NCI-H146 treated with DMSO at 0.1 percent for 48 hours (cell line): ENCODE data around the gene TPRN.

Source experiments
- DNase-seq: peaks from one replicate; lab custom pipeline; 2025; ENCODE audit not compliant: unreplicated experiment; lab: John Stamatoyannopoulos, UW

Gene TPRN

DNA sequence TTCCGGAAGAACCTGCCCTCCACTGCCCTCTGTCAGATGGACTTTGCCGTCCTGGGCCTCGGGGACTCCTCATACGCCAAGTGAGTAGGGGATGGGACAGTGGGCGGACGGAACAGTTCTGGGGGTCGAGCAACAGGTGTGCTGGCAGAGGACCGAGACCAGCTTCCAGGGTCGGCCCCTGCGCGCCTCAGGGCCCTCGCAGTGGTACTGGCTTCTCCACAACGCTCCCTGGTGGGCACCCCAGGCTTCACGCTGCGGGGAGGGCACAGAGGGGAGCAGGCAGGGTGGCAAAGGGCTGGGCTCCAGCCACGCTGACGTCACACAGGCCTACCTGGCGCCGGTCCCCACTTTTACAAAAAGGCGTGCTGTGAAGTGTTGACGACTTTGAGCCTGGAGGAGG lies 12.0 kb upstream of the TPRN start:
- no peak for DNase-seq

DNA sequence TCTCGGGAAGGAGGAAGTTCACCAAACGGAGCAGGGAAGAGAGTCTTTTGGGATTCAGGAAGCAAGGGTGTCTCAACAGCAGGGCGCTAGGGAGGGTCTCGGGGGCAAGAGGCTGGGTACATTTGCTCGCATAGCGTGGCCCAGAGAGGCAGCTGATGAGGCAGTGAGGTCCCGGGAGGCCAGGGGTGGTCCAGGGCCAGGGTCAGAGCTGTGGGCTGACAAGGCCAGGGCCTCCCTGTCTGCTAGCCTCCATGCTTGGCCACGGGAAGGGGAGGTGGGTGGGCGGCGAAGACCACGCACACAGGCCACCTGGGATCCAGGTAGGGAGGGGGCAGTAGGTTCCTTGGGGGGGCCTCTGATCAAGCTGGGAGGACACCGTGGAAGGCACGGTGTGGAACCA lies 11.0 kb upstream of the TPRN start:
- DNase-seq: no peak

DNA sequence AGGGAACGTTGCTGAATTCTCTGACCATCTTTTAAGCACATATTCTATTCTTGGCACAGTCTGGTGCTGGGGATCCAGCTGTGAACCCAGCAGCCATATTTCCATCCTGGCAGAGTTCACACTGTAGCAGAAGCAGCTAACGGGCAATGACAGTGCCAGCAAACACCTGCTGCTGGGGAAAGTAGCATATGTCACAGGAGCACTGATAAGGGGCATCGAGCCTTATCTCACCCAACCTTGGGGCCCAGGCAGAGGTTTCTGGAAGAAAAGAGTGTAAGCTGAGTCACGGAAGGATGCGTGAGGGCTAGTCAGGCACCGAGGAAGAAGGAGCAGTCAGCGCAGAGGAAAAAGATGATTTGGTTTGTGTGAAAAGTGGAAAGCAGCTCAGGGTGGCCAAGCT lies 6.1 kb upstream of the TPRN start:
- DNase-seq: no peak

DNA sequence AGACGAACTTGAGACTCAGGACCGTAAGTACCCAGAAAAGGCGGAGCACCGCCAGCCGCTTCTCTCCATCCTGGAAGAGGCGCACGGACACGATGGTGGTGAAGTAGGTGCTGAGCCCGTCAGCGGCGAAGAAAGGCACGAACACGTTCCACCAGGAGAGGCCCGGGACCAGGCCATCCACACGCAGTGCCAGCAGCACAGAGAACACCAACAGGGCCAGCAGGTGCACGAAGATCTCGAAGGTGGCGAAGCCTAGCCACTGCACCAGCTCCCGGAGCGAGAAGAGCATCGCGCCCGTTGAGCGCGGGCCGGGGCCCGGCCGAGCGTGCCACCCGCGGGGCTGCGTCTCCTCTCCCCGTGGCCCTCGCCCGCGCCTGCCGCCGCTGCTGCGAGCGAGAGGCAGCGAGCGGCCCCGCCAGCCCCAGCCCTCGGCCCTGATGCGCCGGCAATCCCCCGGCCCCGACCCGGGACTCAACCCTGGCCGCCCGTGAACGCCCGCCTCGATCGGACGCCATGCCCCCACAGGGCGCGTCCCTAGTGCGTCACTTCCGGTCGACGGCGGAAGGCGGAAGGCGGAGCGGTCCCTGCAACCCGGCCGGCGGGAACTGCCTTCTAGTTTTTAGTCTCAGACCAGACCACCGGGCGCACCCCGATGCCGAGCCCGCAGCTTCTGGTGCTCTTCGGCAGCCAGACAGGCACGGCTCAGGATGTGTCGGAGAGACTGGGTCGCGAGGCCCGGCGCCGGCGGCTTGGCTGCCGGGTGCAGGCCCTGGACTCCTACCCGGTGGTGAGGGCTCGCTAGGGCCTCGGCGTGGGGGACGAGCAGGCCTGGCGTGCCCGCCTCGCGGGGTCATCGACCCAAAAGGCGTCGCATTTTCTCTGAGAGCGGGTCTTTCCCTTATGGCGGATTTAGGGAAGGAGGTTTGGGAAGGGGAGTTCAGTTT lies 4.9 kb upstream of the TPRN start, which contains the start of the genes NDOR1 and TMEM203:
Gene NDOR1, plus strand, starts transcription at position 575 of the 944 bp plus-strand sequence. Its CDS starts 78 bp downstream, at position 653.
Gene TMEM203, minus strand, starts transcription at position 523 of the 944 bp plus-strand sequence. Its CDS starts 234 bp downstream, at position 289.
- peak; percentile 37 for DNase-seq

DNA sequence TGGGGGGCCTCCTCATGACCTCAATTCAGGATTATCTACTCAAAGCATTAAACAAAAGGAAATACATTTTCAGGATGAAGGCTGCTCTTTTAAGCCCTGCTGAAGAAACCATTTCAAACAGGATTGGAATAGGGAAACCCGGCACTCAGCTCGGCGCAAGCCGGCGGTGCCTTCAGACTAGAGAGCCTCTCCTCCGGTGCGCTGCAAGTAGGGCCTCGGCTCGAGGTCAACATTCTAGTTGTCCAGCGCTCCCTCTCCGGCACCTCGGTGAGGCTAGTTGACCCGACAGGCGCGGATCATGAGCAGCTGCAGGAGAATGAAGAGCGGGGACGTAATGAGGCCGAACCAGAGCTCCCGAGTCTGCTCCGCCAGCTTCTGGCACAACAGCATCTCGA lies 4.2 kb upstream of the TPRN start:
- DNase-seq: no peak

DNA sequence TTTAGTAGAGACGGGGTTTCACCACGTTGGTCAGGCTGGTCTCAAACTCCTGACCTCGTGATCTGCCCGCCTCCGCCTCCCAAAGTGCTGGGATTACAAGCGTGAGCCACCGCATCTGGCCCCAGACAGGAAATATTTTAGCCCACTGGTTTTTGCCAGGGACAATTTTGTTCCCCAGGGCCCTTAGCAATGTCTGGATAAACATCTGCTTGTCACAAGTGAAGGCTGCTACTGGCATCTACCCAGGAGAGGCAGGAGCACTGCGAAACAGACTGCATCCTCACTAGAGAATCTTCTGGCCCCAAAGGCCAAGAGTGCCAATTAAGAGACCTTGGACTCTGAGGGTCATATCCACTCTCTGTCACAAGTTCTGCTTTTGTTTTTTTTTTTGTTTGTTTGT lies 2.4 kb upstream of the TPRN start:
- DNase-seq: no peak

DNA sequence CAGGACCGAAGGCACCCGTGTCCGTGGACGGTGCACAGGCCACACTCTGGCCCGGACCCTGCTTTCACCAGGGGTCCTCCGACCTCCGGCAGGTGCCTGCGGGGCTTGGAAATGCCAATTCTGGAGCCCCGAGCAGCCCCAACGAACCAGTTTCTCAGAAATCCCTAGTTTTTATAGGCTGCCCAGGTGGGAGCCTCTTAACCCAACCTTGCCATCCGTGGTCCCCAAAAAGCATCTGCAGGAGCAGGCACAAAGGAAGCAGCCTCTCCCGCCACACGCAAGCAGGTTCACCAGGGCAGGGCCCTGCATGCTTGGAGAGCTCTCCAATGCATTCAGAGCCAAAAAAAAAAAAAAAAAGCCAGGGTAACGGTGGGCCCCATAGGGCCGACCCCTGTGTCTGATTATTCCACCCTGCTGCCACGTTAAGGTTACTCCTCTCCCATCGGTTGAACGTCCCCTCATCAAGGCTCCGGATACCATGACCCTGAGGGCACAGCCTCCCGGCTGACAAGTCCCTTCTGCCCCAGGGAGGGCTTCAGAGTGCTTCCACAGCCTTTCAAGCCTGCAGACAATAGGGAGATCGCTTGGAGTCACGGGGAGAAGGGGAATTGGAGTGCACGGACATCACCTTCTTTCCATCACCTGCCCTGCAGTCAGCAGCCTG lies 796 bp upstream of the TPRN start:
- no peak for DNase-seq

DNA sequence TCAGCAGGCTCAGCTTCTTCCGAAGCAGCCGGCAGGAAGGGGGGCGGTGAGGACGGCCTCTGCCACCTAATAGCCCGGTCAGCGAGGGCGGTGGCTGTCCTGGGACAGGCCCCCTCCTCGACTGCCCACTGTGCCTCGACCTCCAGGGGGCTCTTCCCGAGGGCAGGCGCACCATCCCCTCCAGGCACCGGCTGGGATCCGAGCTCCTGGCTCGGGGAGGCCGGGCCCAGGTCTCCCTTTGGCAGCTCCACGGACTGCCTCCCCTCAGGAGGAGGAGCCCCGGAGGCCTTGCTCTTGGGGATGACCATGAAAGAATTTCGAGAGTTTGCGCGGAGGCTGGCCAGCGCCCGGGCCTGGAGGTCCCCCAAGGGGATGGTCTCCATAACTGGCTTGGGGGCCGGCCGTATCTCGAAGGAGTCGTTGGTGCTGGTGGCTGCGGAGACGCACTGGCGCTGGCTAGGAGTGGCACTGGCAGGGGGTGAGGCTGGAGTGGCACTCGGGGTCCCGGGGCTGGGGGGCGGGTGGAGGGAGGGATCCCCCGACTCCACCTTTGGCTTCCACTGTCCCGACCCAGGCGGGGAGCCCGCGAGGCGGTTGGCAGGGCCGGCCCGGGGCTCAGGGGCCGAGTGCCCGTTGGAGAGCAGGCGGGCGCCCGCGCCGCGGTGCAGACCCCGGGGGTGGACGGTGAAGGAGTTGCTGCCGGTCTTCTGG lies 975 bp downstream of the TPRN start:
- DNase-seq: no peak

DNA sequence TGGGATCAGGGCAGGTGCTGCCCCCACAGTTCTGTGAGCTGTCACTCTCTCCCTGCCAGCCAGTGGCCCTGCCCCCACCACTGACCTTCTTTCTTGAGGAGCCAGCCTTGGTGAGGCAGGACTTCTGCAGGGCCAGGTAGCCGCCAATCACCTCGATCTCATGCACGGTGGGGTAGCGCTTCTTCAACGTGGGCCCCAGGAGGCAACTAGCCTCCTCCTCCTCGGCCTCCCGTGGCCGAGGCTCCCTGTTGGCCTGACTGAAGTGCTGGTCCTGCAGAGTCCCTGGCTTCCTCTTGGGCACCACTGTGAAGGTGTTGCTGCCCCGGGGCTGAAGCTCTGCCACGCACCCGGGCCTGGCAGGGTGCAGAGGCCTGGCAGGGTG lies 1.6 kb downstream of the TPRN start:
- no peak for DNase-seq

DNA sequence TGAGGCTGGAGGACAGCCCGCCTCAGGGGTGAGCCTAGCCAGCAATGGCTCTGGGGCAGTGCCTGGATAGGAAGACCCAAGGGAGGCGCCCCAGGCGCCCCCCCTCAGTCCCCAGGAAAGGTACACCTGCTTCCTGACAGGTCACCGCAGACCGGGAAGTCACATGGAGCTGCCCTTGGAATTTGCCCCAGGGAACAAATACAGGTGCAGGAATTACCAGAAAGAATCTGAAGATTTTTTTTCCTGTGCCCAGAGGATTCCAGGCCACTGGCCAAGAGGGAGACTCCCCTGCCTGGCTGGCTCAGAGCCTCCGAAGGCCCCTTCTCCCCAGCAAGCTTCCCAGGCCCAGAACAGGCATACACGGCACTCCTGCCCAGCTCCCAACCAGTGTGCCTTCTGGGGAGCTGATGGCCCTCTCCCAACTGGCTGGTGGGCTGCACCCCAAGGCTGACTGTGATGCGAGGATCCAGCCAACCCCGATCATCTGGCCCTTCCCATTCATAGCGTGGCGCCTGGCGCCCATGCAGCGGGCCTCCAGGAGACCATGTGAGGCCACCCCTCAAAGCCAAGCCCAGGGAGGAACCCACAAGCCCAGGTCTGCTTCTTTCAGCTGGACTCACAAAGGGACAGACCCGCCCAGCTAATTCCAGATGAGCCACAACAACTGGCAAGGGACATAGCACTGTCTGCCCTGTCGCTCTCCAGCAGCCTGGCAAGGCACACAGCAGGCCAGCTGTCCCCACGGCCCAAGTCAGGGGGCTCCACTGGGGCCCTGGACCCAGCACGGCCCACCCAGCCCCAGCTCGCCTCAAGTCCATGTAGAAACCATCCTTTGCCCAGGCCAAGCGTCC lies 2.3 kb downstream of the TPRN start:
- DNase-seq: no peak

DNA sequence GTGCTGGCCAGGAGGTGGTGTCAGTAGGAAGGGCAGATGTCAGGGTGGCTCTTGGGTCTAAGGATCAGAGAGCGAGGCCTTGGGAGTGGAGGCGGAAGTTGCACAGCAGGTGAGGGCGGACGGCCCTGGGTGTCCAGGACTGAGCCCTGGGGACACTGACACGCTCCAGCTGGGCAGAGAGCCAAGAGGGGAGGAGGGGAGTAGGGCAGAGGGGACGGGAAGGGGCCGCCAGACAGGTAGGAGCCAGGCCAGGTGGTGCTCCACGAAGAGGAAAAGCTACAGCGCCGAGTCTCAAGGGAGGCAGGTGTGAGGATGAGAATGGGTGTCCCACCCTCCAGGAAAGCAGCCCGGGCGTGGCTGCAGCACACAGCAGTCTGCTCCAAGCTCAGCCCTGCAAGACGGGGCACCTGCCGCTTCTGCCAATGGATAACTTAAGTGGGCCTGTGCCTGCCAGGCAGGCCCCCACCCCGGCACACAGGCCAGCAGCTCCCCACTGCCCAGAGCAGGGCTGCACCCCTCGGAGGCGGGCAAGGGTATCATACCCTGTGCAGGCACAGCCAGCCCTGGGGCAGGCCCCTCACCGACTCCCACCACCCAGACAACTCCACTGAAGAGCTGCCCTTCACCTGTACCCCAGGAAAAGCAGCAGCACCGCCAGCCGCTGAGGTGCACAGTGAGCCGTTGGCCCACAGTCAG lies 4.9 kb downstream of the TPRN start:
- DNase-seq: peak; percentile 73

DNA sequence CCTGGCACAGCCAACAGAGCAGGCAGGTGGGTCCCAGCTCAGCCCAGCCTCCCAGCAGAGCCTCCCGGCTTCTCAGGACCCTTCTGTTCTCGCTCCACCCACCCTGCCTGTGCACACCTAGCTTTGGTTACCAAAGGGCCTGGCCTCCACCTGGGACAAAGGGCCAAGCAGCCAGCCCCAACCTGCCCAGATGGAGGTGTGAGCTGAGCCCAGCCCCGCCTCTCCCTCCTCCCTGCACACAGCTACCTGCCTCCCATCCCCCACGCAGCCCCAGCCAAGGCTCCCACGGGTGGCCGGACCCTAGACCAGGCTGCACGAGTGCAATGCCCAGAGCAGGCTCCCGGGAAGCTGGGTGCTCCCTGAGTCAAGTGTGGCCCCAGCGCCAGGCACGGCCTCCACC lies 5.6 kb downstream of the TPRN start:
- DNase-seq: no peak

DNA sequence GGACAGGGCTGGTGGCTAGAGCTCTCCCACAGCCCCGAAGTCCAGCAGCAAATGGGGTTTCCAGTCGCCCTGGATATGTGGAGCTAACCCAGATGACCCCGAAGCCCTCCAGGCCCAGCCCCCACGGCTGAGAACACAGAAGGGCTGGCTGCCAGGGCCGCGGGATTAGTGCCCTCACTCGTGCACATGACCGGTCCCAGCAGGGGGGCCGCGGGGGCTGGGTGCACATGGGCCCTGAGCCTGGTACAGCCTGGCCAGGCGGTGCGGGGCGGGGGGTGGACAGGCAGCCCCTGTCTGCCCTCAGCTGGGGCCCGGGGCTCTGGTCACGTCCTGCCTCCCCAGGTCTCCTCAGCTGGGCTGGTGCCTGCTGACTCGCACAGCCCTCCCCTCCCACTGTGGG lies 6.2 kb downstream of the TPRN start:
- no peak for DNase-seq

DNA sequence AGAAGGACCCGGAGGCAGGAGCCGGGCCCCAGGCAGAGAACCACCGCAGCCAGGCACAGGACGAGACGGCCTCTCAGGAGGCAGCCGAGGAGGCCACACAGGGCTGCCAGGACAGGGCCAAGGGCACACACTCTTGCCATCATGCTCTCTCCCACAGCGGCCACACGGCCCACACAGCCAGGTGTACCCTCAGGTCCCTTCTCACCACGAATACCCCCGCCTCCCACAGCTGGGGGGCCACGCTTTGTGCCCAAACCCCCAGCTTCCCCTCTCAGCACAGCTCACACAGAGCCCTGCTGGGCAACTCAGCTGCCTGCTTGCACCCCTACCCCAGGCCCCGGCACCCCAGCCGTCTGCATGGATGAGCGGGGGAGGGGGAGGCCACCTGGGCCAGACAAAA lies 6.8 kb downstream of the TPRN start:
- no peak for DNase-seq

DNA sequence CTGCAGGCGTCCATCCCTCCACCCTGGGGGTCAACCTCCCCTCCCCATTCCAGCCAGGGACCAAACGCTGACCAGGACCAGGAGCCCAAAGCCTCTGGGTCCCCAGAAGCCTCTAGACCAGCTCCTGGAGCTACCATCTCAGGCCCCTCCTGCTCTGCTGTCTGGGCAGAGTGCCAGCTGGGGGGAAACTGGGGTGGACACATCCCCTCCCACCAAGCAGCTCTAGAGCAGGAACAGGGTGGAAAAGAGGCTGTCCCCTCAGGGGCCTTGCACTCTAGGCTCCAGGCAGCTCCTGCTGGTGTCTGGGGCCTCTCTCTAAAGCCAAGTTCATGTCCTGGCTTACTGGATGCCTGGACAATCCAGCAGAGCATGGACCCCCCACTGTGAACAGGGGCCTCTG lies 7.7 kb downstream of the TPRN start:
- DNase-seq: no peak

DNA sequence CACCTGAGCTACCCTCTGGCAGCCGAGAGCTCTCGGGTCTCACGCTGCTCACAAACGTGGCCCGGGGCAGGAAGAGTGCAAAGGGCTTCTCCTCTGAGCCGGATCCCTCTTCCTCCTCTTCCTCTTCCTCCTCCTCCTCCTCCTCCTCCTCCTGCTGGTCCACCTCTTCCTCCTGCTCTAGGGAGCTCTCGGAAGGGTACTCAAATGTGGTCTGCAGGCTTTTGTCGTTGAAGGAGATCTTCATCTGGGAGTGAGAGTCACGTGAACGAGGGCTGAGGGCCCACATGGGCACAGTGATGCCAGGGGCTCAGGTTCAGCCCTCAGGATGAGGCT lies 8.1 kb downstream of the TPRN start:
- DNase-seq: no peak

DNA sequence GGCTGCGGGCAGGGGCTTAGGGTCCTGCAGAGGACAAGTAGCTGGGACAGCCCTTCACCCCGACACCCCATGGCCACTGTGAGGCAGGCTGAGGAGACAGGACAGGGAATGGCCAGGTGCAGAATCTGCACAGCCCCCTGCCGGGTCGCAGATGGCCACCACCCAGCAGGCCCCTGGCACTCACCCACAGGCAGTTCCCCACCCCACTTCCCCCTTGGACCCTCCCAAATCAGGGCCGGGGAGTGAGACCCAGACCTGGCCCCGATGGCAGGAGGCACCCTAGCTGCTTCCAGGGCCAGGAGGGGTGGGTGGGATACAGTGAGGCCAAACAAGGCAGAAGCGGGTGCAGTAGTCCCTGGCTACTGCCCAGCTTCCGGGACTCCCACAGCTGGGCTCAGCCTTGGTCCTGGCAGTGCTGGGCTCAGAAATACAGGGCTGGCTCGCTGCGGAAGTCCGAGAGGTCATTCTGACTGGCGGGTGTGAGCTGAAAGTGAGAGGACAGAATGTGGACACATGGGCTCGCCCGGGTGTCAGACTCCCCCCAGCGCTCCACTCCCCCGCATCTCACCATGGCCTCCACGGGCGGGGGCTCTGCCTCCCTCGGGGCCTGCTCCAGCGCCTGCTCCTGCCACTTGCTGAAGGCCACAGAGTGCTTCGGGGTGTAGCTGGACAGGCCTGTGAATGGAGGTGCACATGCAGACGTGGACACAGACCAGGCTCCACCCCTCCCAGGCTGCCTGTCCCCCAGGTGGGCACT lies 8.7 kb downstream of the TPRN start:
- DNase-seq: no peak

DNA sequence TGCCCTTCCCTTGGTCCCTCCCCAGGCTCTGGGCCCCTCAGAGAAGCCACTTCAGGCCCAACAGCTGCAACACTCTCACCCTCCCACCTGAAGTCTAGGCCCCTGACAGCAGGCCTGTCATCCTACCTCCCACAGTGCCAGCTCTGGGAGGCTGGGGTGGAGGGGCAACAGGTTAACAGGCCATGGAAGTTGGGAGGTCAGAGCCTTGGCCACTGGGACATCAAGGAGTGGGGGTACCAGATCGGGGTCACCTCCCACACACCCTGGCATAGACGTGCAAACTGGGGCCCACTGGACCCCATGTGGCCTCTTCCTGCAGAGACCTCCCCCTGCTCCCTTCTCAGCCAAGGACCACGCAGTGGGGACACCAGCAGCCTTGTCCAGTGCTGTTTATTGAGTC lies 9.3 kb downstream of the TPRN start:
- no peak for DNase-seq

DNA sequence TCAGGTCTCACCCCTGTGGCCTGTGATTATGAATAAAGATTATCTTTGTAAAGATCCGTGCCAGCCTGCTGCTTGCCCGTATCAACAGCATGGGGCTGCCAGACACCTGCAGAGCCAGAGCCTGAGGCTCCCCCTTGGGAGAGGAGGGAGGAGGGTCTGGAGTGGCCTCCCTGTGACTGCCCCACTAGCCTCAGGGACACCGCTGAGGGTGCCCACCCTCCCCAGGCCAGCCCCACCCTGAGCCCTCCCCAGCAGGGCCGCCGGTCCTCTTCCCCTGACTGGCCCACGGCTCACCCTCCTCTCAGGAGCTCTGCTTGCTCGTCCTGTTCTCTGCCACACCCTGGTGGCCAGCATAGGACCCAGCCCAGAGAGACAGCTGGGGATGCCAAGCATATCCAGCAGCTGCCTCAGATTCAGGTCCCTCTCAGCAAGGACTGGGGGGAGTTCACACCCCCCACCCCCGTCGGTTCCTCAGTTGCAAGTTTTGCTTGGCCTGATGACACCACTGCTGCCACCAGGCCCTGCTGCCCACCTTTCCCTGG lies 10.2 kb downstream of the TPRN start:
- no peak for DNase-seq
